ENCODE measurements around the gene SPDEF. TPM values are rescaled to one million over a fixed set of nuclear protein-coding genes. Genes with fewer than 3 reads are reported as not detected.

Gene SPDEF
- total and polyA plus RNA-seq, 2 experiments from 2014 or later: 0.69 TPM; not detected in 1

DNA sequence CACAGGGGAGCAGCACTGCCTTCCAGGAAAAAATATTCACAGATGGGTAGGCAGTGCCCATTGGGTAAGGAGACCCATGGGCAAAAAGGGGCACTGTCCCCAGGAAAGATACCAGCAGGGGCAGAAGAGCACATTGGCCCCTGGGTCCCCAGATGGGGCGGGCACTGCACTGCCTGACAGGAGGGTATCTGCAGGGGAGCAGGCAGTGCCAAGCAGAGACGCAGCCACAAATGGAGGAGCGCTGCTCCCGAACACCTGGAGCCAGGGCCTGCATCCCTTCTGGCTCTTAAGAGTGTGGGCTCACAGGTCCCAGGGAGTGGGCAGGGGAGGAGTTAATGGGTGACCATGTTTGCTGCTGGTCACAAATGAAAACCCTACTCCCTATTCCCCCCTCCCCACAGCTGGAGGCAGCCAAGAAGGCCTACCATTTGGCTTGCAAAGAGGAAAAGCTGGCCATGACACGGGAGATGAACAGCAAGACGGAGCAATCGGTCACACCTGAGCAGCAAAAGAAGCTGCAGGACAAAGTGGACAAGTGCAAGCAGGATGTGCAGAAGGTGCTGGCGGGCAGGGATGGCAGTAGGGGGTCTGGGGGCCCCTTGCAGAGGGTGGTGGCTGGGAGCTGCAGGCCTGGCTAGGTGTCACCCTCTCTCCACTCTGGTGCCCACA, 27.0 kb downstream of the SPDEF start (continued):
- TF ChIP-seq, protein P1, sequence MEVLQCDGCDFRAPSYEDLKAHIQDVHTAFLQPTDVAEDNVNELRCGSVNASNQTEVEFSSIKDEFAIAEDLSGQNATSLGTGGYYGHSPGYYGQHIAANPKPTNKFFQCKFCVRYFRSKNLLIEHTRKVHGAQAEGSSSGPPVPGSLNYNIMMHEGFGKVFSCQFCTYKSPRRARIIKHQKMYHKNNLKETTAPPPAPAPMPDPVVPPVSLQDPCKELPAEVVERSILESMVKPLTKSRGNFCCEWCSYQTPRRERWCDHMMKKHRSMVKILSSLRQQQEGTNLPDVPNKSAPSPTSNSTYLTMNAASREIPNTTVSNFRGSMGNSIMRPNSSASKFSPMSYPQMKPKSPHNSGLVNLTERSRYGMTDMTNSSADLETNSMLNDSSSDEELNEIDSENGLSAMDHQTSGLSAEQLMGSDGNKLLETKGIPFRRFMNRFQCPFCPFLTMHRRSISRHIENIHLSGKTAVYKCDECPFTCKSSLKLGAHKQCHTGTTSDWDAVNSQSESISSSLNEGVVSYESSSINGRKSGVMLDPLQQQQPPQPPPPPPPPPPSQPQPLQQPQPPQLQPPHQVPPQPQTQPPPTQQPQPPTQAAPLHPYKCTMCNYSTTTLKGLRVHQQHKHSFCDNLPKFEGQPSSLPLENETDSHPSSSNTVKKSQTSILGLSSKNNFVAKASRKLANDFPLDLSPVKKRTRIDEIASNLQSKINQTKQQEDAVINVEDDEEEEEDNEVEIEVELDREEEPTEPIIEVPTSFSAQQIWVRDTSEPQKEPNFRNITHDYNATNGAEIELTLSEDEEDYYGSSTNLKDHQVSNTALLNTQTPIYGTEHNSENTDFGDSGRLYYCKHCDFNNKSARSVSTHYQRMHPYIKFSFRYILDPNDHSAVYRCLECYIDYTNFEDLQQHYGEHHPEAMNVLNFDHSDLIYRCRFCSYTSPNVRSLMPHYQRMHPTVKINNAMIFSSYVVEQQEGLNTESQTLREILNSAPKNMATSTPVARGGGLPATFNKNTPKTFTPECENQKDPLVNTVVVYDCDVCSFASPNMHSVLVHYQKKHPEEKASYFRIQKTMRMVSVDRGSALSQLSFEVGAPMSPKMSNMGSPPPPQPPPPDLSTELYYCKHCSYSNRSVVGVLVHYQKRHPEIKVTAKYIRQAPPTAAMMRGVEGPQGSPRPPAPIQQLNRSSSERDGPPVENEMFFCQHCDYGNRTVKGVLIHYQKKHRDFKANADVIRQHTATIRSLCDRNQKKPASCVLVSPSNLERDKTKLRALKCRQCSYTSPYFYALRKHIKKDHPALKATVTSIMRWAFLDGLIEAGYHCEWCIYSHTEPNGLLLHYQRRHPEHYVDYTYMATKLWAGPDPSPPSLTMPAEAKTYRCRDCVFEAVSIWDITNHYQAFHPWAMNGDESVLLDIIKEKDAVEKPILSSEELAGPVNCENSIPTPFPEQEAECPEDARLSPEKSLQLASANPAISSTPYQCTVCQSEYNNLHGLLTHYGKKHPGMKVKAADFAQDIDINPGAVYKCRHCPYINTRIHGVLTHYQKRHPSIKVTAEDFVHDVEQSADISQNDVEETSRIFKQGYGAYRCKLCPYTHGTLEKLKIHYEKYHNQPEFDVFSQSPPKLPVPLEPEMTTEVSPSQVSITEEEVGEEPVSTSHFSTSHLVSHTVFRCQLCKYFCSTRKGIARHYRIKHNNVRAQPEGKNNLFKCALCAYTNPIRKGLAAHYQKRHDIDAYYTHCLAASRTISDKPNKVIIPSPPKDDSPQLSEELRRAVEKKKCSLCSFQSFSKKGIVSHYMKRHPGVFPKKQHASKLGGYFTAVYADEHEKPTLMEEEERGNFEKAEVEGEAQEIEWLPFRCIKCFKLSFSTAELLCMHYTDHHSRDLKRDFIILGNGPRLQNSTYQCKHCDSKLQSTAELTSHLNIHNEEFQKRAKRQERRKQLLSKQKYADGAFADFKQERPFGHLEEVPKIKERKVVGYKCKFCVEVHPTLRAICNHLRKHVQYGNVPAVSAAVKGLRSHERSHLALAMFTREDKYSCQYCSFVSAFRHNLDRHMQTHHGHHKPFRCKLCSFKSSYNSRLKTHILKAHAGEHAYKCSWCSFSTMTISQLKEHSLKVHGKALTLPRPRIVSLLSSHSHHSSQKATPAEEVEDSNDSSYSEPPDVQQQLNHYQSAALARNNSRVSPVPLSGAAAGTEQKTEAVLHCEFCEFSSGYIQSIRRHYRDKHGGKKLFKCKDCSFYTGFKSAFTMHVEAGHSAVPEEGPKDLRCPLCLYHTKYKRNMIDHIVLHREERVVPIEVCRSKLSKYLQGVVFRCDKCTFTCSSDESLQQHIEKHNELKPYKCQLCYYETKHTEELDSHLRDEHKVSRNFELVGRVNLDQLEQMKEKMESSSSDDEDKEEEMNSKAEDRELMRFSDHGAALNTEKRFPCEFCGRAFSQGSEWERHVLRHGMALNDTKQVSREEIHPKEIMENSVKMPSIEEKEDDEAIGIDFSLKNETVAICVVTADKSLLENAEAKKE (CRISPR knock-in tag; IDR thresholded peaks at IDR 0.05): no peak
- TF ChIP-seq CREB1 (CRISPR knock-in tag; IDR thresholded peaks at IDR 0.05; ENCODE audit: low read depth): no peak

- peak overlapping the region; percentile 78 for H3K4me2 ChIP-seq
- no peaks in the 10 kb centered on the region for H4K20me1 ChIP-seq (replicated peaks; ENCODE audit: insufficient read depth)
- Mint-ChIP-seq H3K27ac (peak overlapping the region; percentile 42; the same call in 1 of the 2 replicates), H3K27me3 (ENCODE audit: insufficient read depth, low read depth, poor library complexity) (peaks cover 20% of the 10 kb centered on the region), H3K36me3 (ENCODE audit: low read depth) (no peaks in the 10 kb centered on the region; the same call in 1 of the 3 replicates), H3K9me3 (no peaks in the 10 kb centered on the region; the same call in 2 of the 3 replicates), H3K4me1 (peaks cover 22% of the 10 kb centered on the region), H3K4me3 (peak overlapping the region; percentile 73)
- ATAC-seq (no peak), DNase-seq (ENCODE audit: low spot score) (no peak)
- H2AFZ ChIP-seq: peak overlapping the region; percentile 73
- no peak overlapping the region for H3K27ac ChIP-seq (ENCODE audit: low read depth)
- no peaks in the 10 kb centered on the region for H3K79me2 ChIP-seq (replicated peaks; ENCODE audit: insufficient read depth)
- no peaks in the 10 kb centered on the region for H3F3A ChIP-seq (replicated peaks; ENCODE audit: low read depth)
- H3K9me2 ChIP-seq (ENCODE audit: insufficient read depth): no peaks in the 10 kb centered on the region
- peaks cover 15% of the 10 kb centered on the region for H3K4me1 ChIP-seq (ENCODE audit: insufficient read depth)
- no peaks in the 10 kb centered on the region for H3K36me3 ChIP-seq (ENCODE audit: insufficient read depth)
- peak overlapping the region; percentile 50 for H3K4me3 ChIP-seq
- H3K27me3 ChIP-seq (ENCODE audit: insufficient read depth): no peaks in the 10 kb centered on the region
- no peak for TF ChIP-seq POLR2AphosphoS5 (IDR thresholded peaks at IDR 0.05; ENCODE audit: low read depth)
- no peak for TF ChIP-seq CREB1 (CRISPR knock-in tag; IDR thresholded peaks at IDR 0.05; ENCODE audit: low read depth)
- TF ChIP-seq EZH2 (IDR thresholded peaks at IDR 0.05; ENCODE audit: low read depth, unreplicated experiment): no peak
- TF ChIP-seq, protein P2, sequence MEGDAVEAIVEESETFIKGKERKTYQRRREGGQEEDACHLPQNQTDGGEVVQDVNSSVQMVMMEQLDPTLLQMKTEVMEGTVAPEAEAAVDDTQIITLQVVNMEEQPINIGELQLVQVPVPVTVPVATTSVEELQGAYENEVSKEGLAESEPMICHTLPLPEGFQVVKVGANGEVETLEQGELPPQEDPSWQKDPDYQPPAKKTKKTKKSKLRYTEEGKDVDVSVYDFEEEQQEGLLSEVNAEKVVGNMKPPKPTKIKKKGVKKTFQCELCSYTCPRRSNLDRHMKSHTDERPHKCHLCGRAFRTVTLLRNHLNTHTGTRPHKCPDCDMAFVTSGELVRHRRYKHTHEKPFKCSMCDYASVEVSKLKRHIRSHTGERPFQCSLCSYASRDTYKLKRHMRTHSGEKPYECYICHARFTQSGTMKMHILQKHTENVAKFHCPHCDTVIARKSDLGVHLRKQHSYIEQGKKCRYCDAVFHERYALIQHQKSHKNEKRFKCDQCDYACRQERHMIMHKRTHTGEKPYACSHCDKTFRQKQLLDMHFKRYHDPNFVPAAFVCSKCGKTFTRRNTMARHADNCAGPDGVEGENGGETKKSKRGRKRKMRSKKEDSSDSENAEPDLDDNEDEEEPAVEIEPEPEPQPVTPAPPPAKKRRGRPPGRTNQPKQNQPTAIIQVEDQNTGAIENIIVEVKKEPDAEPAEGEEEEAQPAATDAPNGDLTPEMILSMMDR (conservative IDR thresholded peaks at IDR 0.05; ENCODE audit: low read depth in 2 of 2): no peak
- no peak for TF ChIP-seq STAT1 (IDR thresholded peaks at IDR 0.05; ENCODE audit: unreplicated experiment)
- TF ChIP-seq EZH2phosphoT487 (IDR thresholded peaks at IDR 0.05; ENCODE audit: unreplicated experiment): no peak
- TF ChIP-seq REST (IDR thresholded peaks at IDR 0.05; ENCODE audit: unreplicated experiment): no peak
- no peak for TF ChIP-seq ETS1 (IDR thresholded peaks at IDR 0.05)
Observed at GRCh38 chr6:34527751-34528670, 28.1 kb downstream of the SPDEF start.
